Nephron progenitor cell (in vitro differentiated cells): ENCODE measurements around the gene FNDC3A.

ENCODE experiments used
- DNase-seq: peaks from one replicate; pipeline ENCODE4 v3.0.0; 2021
- H3K27ac Mint-ChIP-seq: 2 replicates; pipeline ENCODE4 v1.8.0; 2021; ENCODE audit warnings: mild to moderate bottlenecking, moderate library complexity, mixed read lengths
- H3K27me3 Mint-ChIP-seq: 2 replicates; pipeline ENCODE4 v1.8.0; 2021; ENCODE audit warnings: mild to moderate bottlenecking, low read depth, mixed read lengths; ENCODE audit not compliant: poor library complexity
- H3K36me3 Mint-ChIP-seq: 2 replicates; pipeline ENCODE4 v1.8.0; 2021; ENCODE audit warnings: low read depth, mixed read lengths
- H3K4me1 Mint-ChIP-seq: 2 replicates; pipeline ENCODE4 v1.8.0; 2021; ENCODE audit warnings: mixed read lengths
- H3K4me3 Mint-ChIP-seq: 2 replicates; pipeline ENCODE4 v1.8.0; 2021; ENCODE audit warnings: mild to moderate bottlenecking, moderate library complexity, mixed read lengths
- H3K9me3 Mint-ChIP-seq: 2 replicates; pipeline ENCODE4 v1.8.0; 2021; ENCODE audit warnings: mild to moderate bottlenecking, moderate library complexity, mixed read lengths
- TF ChIP-seq, protein P1 (sequence below): fragments of 200-600 bp; sonication (generic); IDR thresholded peaks from 2 replicates; pipeline ENCODE4 v1.5.0; 2021; ENCODE audit warnings: antibody characterized with exemption

The FNDC3A gene

DNA sequence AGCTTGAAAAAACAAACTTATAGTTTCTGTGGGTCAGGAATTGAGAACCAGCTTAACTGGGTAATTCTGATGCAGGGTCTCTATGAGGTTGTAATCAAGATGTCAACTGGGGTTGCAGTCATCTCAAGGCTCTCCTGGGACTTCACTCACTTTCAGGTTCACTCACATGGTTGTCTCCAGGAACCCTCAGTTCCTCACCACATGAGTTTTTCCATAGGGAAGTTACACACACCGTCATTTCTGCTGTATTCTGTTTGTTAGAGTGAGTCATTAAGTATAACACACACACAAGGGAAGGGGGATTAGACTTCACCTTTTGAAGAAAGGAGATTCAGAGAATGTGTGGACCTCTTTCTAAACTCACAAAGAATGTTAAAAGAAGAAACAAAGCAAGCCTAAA, 209.6 kb downstream of the FNDC3A start:
- H3K27ac Mint-ChIP-seq = peak overlapping the region; percentile 61
- no peak overlapping the region for H3K4me3 Mint-ChIP-seq
- H3K27me3 Mint-ChIP-seq = no peaks in the 10 kb centered on the region
- H3K4me1 Mint-ChIP-seq = no peaks in the 10 kb centered on the region
- peaks cover 53% of the 10 kb centered on the region for H3K36me3 Mint-ChIP-seq
- DNase-seq = no peak
- H3K9me3 Mint-ChIP-seq = no peaks in the 10 kb centered on the region
- TF ChIP-seq, protein P1, sequence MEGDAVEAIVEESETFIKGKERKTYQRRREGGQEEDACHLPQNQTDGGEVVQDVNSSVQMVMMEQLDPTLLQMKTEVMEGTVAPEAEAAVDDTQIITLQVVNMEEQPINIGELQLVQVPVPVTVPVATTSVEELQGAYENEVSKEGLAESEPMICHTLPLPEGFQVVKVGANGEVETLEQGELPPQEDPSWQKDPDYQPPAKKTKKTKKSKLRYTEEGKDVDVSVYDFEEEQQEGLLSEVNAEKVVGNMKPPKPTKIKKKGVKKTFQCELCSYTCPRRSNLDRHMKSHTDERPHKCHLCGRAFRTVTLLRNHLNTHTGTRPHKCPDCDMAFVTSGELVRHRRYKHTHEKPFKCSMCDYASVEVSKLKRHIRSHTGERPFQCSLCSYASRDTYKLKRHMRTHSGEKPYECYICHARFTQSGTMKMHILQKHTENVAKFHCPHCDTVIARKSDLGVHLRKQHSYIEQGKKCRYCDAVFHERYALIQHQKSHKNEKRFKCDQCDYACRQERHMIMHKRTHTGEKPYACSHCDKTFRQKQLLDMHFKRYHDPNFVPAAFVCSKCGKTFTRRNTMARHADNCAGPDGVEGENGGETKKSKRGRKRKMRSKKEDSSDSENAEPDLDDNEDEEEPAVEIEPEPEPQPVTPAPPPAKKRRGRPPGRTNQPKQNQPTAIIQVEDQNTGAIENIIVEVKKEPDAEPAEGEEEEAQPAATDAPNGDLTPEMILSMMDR = no peak

DNA sequence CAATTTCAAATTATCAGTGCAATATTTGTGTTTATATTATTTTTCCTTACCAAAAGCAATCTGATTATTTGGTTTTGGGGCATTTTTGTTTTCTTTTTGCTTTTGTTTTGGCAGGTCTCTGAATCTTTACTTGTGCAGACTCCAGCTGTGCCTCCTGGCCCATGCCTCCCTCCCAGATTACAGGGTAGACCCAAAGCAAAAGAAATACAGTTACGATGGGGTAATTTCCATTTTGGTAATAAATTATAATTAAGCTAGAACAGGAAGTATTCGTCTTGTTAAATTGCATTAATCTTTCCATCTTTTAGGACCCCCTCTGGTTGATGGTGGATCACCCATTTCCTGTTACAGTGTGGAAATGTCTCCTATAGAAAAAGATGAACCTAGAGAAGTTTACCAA, 215.2 kb downstream of the FNDC3A start:
- H3K4me3 Mint-ChIP-seq = no peak overlapping the region
- H3K27me3 Mint-ChIP-seq = no peaks in the 10 kb centered on the region
- H3K4me1 Mint-ChIP-seq = no peaks in the 10 kb centered on the region
- TF ChIP-seq, protein P1 = no peak
- H3K36me3 Mint-ChIP-seq = peaks cover 62% of the 10 kb centered on the region
- no peaks in the 10 kb centered on the region for H3K9me3 Mint-ChIP-seq
- no peak for DNase-seq
- no peak overlapping the region for H3K27ac Mint-ChIP-seq

DNA sequence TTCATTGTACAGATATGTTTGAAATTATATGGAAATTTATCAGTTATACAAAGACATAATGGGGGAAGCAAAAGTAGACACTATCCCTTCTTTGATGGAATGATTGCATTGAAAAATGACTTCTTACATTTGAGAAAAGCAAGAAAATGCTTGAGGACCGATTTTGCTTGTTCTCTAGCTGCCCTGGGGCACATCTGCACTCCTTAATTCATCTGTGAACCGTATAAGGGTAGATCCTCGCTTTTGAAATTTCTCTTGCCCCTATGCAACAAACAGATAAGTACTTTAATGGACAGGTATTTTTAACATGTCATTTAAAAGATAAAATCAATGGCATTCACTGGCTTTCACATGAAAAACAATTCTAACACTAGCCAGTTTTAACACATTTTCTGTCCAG, 230.9 kb downstream of the FNDC3A start:
- DNase-seq = no peak
- Mint-ChIP-seq H3K27me3 (no peaks in the 10 kb centered on the region), H3K4me3 (no peak overlapping the region), H3K27ac (no peak overlapping the region), H3K9me3 (no peaks in the 10 kb centered on the region), H3K36me3 (peaks cover 55% of the 10 kb centered on the region), H3K4me1 (no peaks in the 10 kb centered on the region)
- TF ChIP-seq, protein P1 = no peak

DNA sequence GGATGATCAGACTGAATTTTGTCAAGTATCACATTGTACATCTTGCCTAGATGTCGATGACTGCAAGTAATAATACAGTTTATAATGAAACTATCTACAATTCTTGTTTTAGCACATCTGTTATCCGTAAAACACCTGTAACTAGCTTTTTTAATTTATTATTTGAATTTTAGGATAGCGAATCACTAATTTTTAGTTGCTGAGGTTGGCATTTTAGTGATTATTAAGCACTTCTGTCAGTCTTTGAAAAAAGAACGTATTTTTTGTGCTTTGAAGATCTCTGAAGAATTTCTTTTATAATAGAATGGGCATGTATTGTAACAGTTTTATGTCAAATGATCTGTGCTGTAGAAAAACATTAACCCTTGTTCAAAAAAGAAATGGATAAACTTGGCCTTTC, 232.9 kb downstream of the FNDC3A start:
- no peaks in the 10 kb centered on the region for H3K4me1 Mint-ChIP-seq
- H3K27ac Mint-ChIP-seq = no peak overlapping the region
- peaks cover 58% of the 10 kb centered on the region for H3K36me3 Mint-ChIP-seq
- H3K4me3 Mint-ChIP-seq = no peak overlapping the region
- H3K9me3 Mint-ChIP-seq = no peaks in the 10 kb centered on the region
- H3K27me3 Mint-ChIP-seq = no peaks in the 10 kb centered on the region
- no peak for DNase-seq
- TF ChIP-seq, protein P1 = no peak

DNA sequence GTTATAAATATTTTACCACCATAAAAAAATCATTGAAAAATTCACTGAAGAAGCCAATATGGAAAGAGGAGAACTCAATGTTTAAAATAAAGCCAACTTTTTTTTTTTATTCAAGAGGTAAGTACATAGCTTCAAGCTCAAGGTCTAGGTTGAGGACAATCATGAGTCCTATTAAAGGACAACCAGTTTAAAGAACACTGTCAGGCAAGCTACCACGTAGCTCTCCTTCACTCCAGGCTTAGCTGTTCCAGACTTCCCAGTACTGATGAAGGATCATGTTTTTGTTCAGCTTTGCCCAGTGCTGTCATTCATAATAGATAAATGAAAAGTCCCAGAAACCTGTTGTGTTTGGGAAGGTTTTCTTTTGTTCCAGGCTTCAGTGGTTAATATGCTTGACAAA, 234.4 kb downstream of the FNDC3A start:
- no peak for DNase-seq
- Mint-ChIP-seq H3K4me1 (peaks cover 9% of the 10 kb centered on the region), H3K36me3 (peaks cover 48% of the 10 kb centered on the region), H3K9me3 (no peaks in the 10 kb centered on the region), H3K27ac (peak overlapping the region; percentile 90), H3K4me3 (no peak overlapping the region), H3K27me3 (no peaks in the 10 kb centered on the region)
- TF ChIP-seq, protein P1 = no peak

GRCh38 chr13:49210669-49211068, 235.0 kb downstream of the FNDC3A start:
- H3K27me3 Mint-ChIP-seq = peaks cover 5% of the 10 kb centered on the region
- H3K27ac Mint-ChIP-seq = peak overlapping the region; percentile 90
- peaks cover 11% of the 10 kb centered on the region for H3K4me1 Mint-ChIP-seq
- TF ChIP-seq, protein P1 = no peak
- no peak for DNase-seq
- H3K9me3 Mint-ChIP-seq = no peaks in the 10 kb centered on the region
- peaks cover 45% of the 10 kb centered on the region for H3K36me3 Mint-ChIP-seq
- H3K4me3 Mint-ChIP-seq = no peak overlapping the region
